Suprapubic skin (tissue), 4 donors: Measurements from ENCODE around the gene CGNL1. TPM values are rescaled to one million over a fixed set of nuclear protein-coding genes. Genes with fewer than 3 reads are reported as not detected.

Source experiments
- DNase-seq, 2 donors: peaks; one replicate each; pipeline ENCODE4 v3.0.0-alpha.2; 2019; ENCODE audit warnings: low spot score in 2 of 2
- H3K27ac ChIP-seq: fragments of 200-600 bp; sonication (generic); one replicate; pipeline ENCODE4 v1.5.1; 2019
- H3K27me3 ChIP-seq: fragments of 200-600 bp; sonication (generic); one replicate; pipeline ENCODE4 v1.5.1; 2019
- H3K36me3 ChIP-seq: fragments of 200-600 bp; sonication (generic); one replicate; pipeline ENCODE4 v1.5.1; 2019
- H3K4me1 ChIP-seq: fragments of 200-600 bp; sonication (generic); one replicate; pipeline ENCODE4 v1.5.1; 2019
- H3K4me3 ChIP-seq: fragments of 200-600 bp; sonication (generic); one replicate; pipeline ENCODE4 v1.5.1; 2019; ENCODE audit warnings: mild to moderate bottlenecking
- H3K9me3 ChIP-seq: fragments of 200-600 bp; sonication (generic); one replicate; pipeline ENCODE4 v1.5.1; 2019
- EP300 ChIP-seq: sonication (generic); formaldehyde crosslinking; IDR thresholded peaks from one replicate; pipeline ENCODE4 v1.6.1; 2017; ENCODE audit warnings: antibody characterized with exemption
- POLR2A ChIP-seq, 2 donors: fragments of 450-650 bp; IDR thresholded peaks; one replicate each; pipeline ENCODE4 v1.6.1; 2017; ENCODE audit warnings: antibody characterized with exemption in 2 of 2, mild to moderate bottlenecking in 2 of 2, moderate library complexity in 2 of 2
- POLR2AphosphoS5 ChIP-seq, 3 donors: sonication (generic); formaldehyde crosslinking; IDR thresholded peaks; one replicate each; pipeline ENCODE4 v1.6.1; 2017; ENCODE audit warnings: antibody characterized with exemption in 3 of 3
- WGBS: methylation state at CpG from one replicate; pipeline ENCODE4 v1.1.5; 2018; 5-methylcytosine and 5-hydroxymethylcytosine counted together
- total RNA-seq, 4 donors: library from RNA; depleted of rRNA; stranded (reverse); fragments of >200 nt; gene quantifications; one replicate each; pipeline ENCODE4 v1.1.0, GENCODE V29; 2016
- TF ChIP-seq, protein P1 (sequence below), 2 donors: fragments of 200-600 bp in 1 of 2; fragments of 450-650 bp in 1 of 2; sonication (generic) in 1 of 2; IDR thresholded peaks; one replicate each; pipeline ENCODE4 v1.5.1; 2016 to 2019; ENCODE audit warnings: antibody characterized with exemption in 2 of 2, mild to moderate bottlenecking in 1 of 2, moderate library complexity in 1 of 2

The CGNL1 gene
- total RNA-seq, 4 donors from 2014 or later: 7.1 to 27.0 (median 14.2) TPM

DNA sequence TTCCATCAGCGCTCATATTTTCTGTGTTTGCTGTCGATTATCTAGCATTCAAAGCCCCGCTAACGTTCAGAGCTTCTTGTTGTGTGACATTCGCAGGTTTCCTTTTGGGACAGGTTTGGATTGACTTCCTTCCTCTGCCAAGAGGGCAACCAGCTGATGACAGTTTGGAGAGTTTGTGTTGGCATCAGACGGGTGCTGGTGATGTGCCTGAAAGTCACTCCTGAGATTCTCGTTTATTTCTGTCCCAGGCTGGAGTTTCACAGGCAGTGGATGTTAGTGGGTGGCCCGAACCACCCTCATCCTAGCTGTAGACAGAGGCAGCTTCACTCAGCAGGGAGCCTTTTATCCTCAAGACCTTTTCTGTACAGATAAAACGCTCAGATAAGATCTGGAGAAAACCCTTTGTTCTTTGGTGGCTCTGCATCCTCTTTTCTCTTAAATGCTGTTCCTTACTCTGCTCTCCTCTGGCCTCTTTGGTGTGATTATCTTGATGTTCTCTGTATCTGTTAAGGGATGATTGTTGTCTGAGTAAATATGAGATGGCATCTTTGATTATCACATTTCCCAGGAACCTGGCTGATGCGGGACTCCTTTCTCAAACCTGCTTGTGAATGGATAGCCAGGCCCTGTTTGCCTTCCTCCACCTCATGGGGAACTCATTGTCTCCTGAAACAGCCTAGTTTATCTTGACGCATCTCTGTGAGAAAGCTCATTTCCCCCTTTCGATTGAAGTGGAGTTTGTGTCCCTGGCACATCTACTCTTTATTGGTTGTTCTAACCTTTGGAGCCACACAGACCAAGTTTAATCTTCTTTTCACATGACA lies 35.9 kb downstream of the CGNL1 start:
- Histone ChIP-seq H3K4me1 (no peaks in the 10 kb centered on the region), H3K27me3 (no peaks in the 10 kb centered on the region), H3K9me3 (no peaks in the 10 kb centered on the region), H3K27ac (no peak overlapping the region), H3K4me3 (no peak overlapping the region), H3K36me3 (no peaks in the 10 kb centered on the region)
- DNase-seq: no peak
- WGBS: 76% methylated on average over 12 of the region's 12 CpGs
- no peak for TF ChIP-seq POLR2A (IDR thresholded peaks at IDR 0.05)
- TF ChIP-seq, protein P1, sequence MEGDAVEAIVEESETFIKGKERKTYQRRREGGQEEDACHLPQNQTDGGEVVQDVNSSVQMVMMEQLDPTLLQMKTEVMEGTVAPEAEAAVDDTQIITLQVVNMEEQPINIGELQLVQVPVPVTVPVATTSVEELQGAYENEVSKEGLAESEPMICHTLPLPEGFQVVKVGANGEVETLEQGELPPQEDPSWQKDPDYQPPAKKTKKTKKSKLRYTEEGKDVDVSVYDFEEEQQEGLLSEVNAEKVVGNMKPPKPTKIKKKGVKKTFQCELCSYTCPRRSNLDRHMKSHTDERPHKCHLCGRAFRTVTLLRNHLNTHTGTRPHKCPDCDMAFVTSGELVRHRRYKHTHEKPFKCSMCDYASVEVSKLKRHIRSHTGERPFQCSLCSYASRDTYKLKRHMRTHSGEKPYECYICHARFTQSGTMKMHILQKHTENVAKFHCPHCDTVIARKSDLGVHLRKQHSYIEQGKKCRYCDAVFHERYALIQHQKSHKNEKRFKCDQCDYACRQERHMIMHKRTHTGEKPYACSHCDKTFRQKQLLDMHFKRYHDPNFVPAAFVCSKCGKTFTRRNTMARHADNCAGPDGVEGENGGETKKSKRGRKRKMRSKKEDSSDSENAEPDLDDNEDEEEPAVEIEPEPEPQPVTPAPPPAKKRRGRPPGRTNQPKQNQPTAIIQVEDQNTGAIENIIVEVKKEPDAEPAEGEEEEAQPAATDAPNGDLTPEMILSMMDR (IDR thresholded peaks at IDR 0.05): no peak
- no peak for TF ChIP-seq POLR2AphosphoS5 (IDR thresholded peaks at IDR 0.05)
- TF ChIP-seq EP300: no peak

DNA sequence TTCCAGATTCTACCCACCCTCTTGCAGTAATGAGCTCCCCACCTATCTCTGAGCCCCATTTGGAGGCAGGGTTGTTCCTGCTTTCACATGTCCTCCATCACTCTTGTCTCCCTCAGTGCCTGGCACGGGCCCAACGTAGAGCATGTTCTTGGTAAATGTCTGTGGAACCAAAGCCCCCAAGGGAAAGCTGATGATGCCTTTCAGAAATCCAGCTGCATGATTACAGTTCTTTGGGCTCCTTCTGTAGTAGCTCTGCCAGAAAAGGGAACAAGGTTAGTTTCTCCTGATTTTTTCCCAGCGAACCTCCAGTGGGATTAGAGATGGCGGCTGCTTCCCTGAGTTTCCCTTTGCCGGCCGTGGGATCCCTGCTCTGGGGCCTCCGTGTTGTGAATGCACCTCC lies 39.3 kb downstream of the CGNL1 start:
- no peaks in the 10 kb centered on the region for H3K4me1 ChIP-seq
- 81% methylated on average over 7 of the region's 7 CpGs for WGBS
- TF ChIP-seq POLR2AphosphoS5 (IDR thresholded peaks at IDR 0.05): no peak
- no peak for TF ChIP-seq POLR2A (IDR thresholded peaks at IDR 0.05)
- TF ChIP-seq, protein P1 (IDR thresholded peaks at IDR 0.05): no peak
- no peak for TF ChIP-seq EP300
- H3K36me3 ChIP-seq: no peaks in the 10 kb centered on the region
- H3K27me3 ChIP-seq: no peaks in the 10 kb centered on the region
- no peak overlapping the region for H3K27ac ChIP-seq
- DNase-seq: no peak
- no peaks in the 10 kb centered on the region for H3K9me3 ChIP-seq
- no peak overlapping the region for H3K4me3 ChIP-seq

DNA sequence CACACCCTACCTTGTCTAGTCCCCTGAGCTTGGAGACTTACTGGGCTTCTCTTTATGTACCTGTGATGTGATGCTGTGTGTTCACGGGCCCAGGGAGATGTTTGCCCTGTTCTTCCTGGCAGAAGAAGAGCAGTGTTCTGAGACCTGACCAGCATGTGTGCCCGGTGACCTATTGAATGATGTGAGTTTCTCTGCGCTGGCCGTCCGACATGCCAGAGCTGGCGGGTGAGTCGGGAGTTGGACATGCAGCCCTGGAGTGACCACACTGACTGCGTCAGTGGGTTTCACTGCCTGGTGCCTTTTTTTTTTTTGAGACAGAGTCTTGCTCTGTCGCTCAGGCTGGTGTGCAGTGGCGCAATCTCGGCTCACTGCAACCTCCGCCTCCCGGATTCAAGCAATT lies 42.3 kb downstream of the CGNL1 start:
- TF ChIP-seq EP300: no peak
- TF ChIP-seq POLR2AphosphoS5 (IDR thresholded peaks at IDR 0.05): no peak
- TF ChIP-seq, protein P1 (IDR thresholded peaks at IDR 0.05): no peak
- no peak for TF ChIP-seq POLR2A (IDR thresholded peaks at IDR 0.05)
- Histone ChIP-seq H3K4me3 (no peak overlapping the region), H3K4me1 (peaks cover 3% of the 10 kb centered on the region), H3K27ac (no peak overlapping the region), H3K9me3 (no peaks in the 10 kb centered on the region), H3K36me3 (no peaks in the 10 kb centered on the region), H3K27me3 (no peaks in the 10 kb centered on the region)
- no peak for DNase-seq
- 95% methylated on average over 13 of the region's 13 CpGs for WGBS

- WGBS: 95% methylated on average over 2 of the region's 2 CpGs
- Histone ChIP-seq H3K27ac (no peak overlapping the region), H3K27me3 (no peaks in the 10 kb centered on the region), H3K36me3 (no peaks in the 10 kb centered on the region), H3K4me3 (no peak overlapping the region), H3K4me1 (peaks cover 3% of the 10 kb centered on the region), H3K9me3 (no peaks in the 10 kb centered on the region)
- no peak for DNase-seq
- TF ChIP-seq, protein P1 (IDR thresholded peaks at IDR 0.05): no peak
- TF ChIP-seq POLR2AphosphoS5 (IDR thresholded peaks at IDR 0.05) (no peak), POLR2A (IDR thresholded peaks at IDR 0.05) (no peak), EP300 (no peak)
Observed at GRCh38 chr15:57419335-57419734, 43.0 kb downstream of the CGNL1 start.

DNA sequence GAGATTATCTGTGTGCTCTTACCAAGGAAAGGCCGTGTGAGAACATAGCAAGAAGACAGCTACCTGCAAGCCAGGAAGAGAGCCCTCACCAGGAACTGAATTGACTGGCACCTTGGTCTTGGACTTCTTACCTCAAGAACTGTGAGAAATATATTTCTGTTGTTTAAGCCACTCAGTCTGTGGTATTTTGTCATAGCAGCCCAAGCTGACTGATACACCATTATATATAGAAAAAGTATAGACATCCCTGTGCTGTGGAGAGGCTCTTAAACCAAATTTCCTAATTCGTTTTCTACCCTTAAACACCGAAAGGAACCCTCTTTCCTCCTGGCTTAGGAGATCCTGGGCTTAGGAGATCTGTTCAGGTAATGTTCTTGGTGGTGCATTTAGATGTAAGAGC lies 44.8 kb downstream of the CGNL1 start:
- Histone ChIP-seq H3K27me3 (no peaks in the 10 kb centered on the region), H3K4me1 (peaks cover 3% of the 10 kb centered on the region), H3K27ac (peak overlapping the region; percentile 55), H3K36me3 (no peaks in the 10 kb centered on the region), H3K4me3 (no peak overlapping the region), H3K9me3 (no peaks in the 10 kb centered on the region)
- DNase-seq: no peak
- TF ChIP-seq POLR2A (IDR thresholded peaks at IDR 0.05): no peak
- no peak for TF ChIP-seq EP300
- TF ChIP-seq POLR2AphosphoS5 (IDR thresholded peaks at IDR 0.05): no peak
- TF ChIP-seq, protein P1 (IDR thresholded peaks at IDR 0.05): no peak
- 90% methylated on average over 3 of the region's 3 CpGs for WGBS
